H9 (cell line): ENCODE data around the gene RAP1GAP. TPM values are rescaled to one million over a fixed set of nuclear protein-coding genes. Genes with fewer than 3 reads are reported as not detected.
"Not testable (repeated sequence)": the region's sequence is repeated elsewhere in the genome, so short reads cannot be mapped to it uniquely, and the experiment has no call there.

ENCODE experiments used
- DNase-seq: peaks from one replicate; pipeline ENCODE4 v3.0.0-alpha.2; 2017
- H2AFZ ChIP-seq: one replicate; pipeline ENCODE4 v1.6.1; 2013; ENCODE audit warnings: mild to moderate bottlenecking, low read length, control low read depth, moderate library complexity
- H2AK5ac ChIP-seq: 2 replicates; pipeline ENCODE4 v1.6.1; 2013; ENCODE audit warnings: low read length, control low read depth, mixed read lengths; ENCODE audit not compliant: insufficient read length
- H2BK120ac ChIP-seq: one replicate; pipeline ENCODE4 v1.6.1; 2013; ENCODE audit warnings: low read depth, mild to moderate bottlenecking, low read length, control low read depth, inconsistent platforms; ENCODE audit not compliant: poor library complexity, severe bottlenecking
- H2BK12ac ChIP-seq: 2 replicates; pipeline ENCODE4 v1.6.1; 2013; ENCODE audit warnings: low read length, control low read depth, mixed read lengths, low read depth; ENCODE audit not compliant: insufficient read length
- H2BK15ac ChIP-seq: 2 replicates; pipeline ENCODE4 v1.6.1; 2013; ENCODE audit warnings: low read depth, low read length, control low read depth
- H2BK20ac ChIP-seq: one replicate; pipeline ENCODE4 v1.6.1; 2013; ENCODE audit warnings: low read depth, mild to moderate bottlenecking, low read length, control low read depth, inconsistent platforms; ENCODE audit not compliant: poor library complexity, severe bottlenecking
- H2BK5ac ChIP-seq: 2 replicates; pipeline ENCODE4 v1.6.1; 2013; ENCODE audit warnings: low read length, control low read depth, mixed read lengths; ENCODE audit not compliant: insufficient read length
- H3K14ac ChIP-seq: 2 replicates; pipeline ENCODE4 v1.6.1; 2013; ENCODE audit warnings: low read length, control low read depth; ENCODE audit not compliant: insufficient read depth
- H3K18ac ChIP-seq: 2 replicates; pipeline ENCODE4 v1.6.1; 2013; ENCODE audit warnings: low read depth, mild to moderate bottlenecking, mixed read lengths, low read length, control low read depth; ENCODE audit not compliant: insufficient read length
- H3K23ac ChIP-seq: 2 replicates; pipeline ENCODE4 v1.6.1; 2013; ENCODE audit warnings: low read length, control low read depth, mixed read lengths, low read depth; ENCODE audit not compliant: insufficient read length
- H3K23me2 ChIP-seq: 2 replicates; pipeline ENCODE4 v1.6.1; 2013; ENCODE audit warnings: low read depth, mild to moderate bottlenecking, mixed read lengths, low read length, control low read depth; ENCODE audit not compliant: insufficient read length, poor library complexity, severe bottlenecking
- H3K27ac ChIP-seq: 2 replicates; pipeline ENCODE4 v1.5.1; 2013; ENCODE audit warnings: low read length, control low read depth, mixed read lengths, low read depth; ENCODE audit not compliant: insufficient read length
- H3K27me3 ChIP-seq: 2 replicates; pipeline ENCODE4 v1.6.1; 2013; ENCODE audit warnings: low read length, control low read depth, inconsistent platforms; ENCODE audit not compliant: insufficient read depth
- H3K4ac ChIP-seq: 2 replicates; pipeline ENCODE4 v1.6.1; 2013; ENCODE audit warnings: low read depth, mild to moderate bottlenecking, control low read depth, inconsistent platforms, low read length, moderate library complexity
- H3K4me1 ChIP-seq: 2 replicates; pipeline ENCODE4 v1.6.1; 2013; ENCODE audit warnings: low read length, control low read depth, inconsistent platforms; ENCODE audit not compliant: insufficient read depth
- H3K4me2 ChIP-seq: 2 replicates; pipeline ENCODE4 v1.6.1; 2013; ENCODE audit warnings: low read length, control low read depth, mixed read lengths; ENCODE audit not compliant: insufficient read length, insufficient read depth
- H3K56ac ChIP-seq: 2 replicates; pipeline ENCODE4 v1.6.1; 2013; ENCODE audit warnings: low read depth, mild to moderate bottlenecking, mixed read lengths, low read length, control low read depth; ENCODE audit not compliant: insufficient read length
- H3K79me1 ChIP-seq: 2 replicates; pipeline ENCODE4 v1.6.1; 2013; ENCODE audit warnings: low read depth, mild to moderate bottlenecking, moderate library complexity, low read length, control low read depth, inconsistent platforms; ENCODE audit not compliant: insufficient read depth, poor library complexity, severe bottlenecking
- H3K79me2 ChIP-seq: 2 replicates; pipeline ENCODE4 v1.6.1; 2013; ENCODE audit warnings: low read length, control low read depth, inconsistent platforms; ENCODE audit not compliant: insufficient read depth
- H3K9ac ChIP-seq: 2 replicates; pipeline ENCODE4 v1.6.1; 2013; ENCODE audit warnings: low read length, control low read depth, mixed read lengths; ENCODE audit not compliant: insufficient read length; ENCODE audit errors: extremely low read depth
- H3K9me3 ChIP-seq: one replicate; pipeline ENCODE4 v1.6.1; 2013; ENCODE audit warnings: low read depth, low read length, inconsistent platforms; ENCODE audit not compliant: control insufficient read depth
- H3T11ph ChIP-seq: one replicate; pipeline ENCODE4 v1.6.1; 2013; ENCODE audit warnings: mild to moderate bottlenecking, low read length, control low read depth, inconsistent platforms
- H4K20me1 ChIP-seq: one replicate; pipeline ENCODE4 v1.6.1; 2013; ENCODE audit not compliant: control insufficient read depth, insufficient read length, insufficient read depth
- H4K5ac ChIP-seq: 2 replicates; pipeline ENCODE4 v1.6.1; 2013; ENCODE audit warnings: low read depth, mild to moderate bottlenecking, mixed read lengths, low read length, control low read depth; ENCODE audit not compliant: insufficient read length
- H4K8ac ChIP-seq: replicated peaks from 2 replicates; pipeline ENCODE4 v1.6.1; 2013; ENCODE audit warnings: low read length, control low read depth, mixed read lengths, low read depth; ENCODE audit not compliant: insufficient read length
- H4K91ac ChIP-seq: 2 replicates; pipeline ENCODE4 v1.6.1; 2013; ENCODE audit warnings: low read depth, mild to moderate bottlenecking, moderate library complexity, mixed read lengths, low read length, control low read depth; ENCODE audit not compliant: insufficient read length
- H3K27ac Mint-ChIP-seq, 3 experiments: 2 replicates in 2 of 3; 3 replicates in 1 of 3; pipeline ENCODE4 v1.8.0; 2020 to 2021; ENCODE audit warnings: mixed read lengths in 3 of 3, mild to moderate bottlenecking in 1 of 3, moderate library complexity in 1 of 3
- H3K27me3 Mint-ChIP-seq: 2 replicates; pipeline ENCODE4 v1.8.0; 2021; ENCODE audit warnings: low read depth, mild to moderate bottlenecking, moderate library complexity, mixed read lengths
- H3K36me3 Mint-ChIP-seq, 3 experiments: 2 replicates in 2 of 3; 3 replicates in 1 of 3; pipeline ENCODE4 v1.8.0; 2020 to 2021; ENCODE audit warnings: low read depth in 3 of 3, mixed read lengths in 3 of 3; ENCODE audit not compliant: insufficient read depth in 1 of 3
- H3K4me1 Mint-ChIP-seq, 2 experiments: 2 replicates each; pipeline ENCODE4 v1.8.0; 2020; ENCODE audit warnings: mixed read lengths in 2 of 2
- H3K4me3 Mint-ChIP-seq, 2 experiments: 2 replicates in 1 of 2; 3 replicates in 1 of 2; pipeline ENCODE4 v1.8.0; 2020 to 2021; ENCODE audit warnings: mild to moderate bottlenecking in 2 of 2, mixed read lengths in 2 of 2, moderate library complexity in 1 of 2
- H3K9me3 Mint-ChIP-seq, 2 experiments: 2 replicates in 1 of 2; 3 replicates in 1 of 2; pipeline ENCODE4 v1.8.0; 2020; ENCODE audit warnings: mild to moderate bottlenecking in 2 of 2, mixed read lengths in 2 of 2, moderate library complexity in 1 of 2
- WGBS: extraction: QIAGEN DNeasy Blood & Tissue Kit; methylation state at CpG from one replicate; pipeline ENCODE4 v1.1.7; 2013; ENCODE audit warnings: missing lambda C conversion rate, low lambda C conversion rate, mixed read lengths; ENCODE audit not compliant: insufficient read length; ENCODE audit errors: extremely low coverage; 5-methylcytosine and 5-hydroxymethylcytosine counted together
- total RNA-seq: library from RNA; stranded (reverse); gene quantifications from 2 replicates; pipeline ENCODE4 v1.2.1, GENCODE V29; 2021
- TF ChIP-seq, protein P1 (sequence below): fragments of 200-600 bp; sonication (generic); conservative IDR thresholded peaks from 3 replicates; pipeline ENCODE4 v1.8.0; 2021; ENCODE audit warnings: antibody characterized with exemption, mild to moderate bottlenecking

RAP1GAP gene
- total RNA-seq, 1 experiment from 2014 or later, result 7.9 TPM

DNA sequence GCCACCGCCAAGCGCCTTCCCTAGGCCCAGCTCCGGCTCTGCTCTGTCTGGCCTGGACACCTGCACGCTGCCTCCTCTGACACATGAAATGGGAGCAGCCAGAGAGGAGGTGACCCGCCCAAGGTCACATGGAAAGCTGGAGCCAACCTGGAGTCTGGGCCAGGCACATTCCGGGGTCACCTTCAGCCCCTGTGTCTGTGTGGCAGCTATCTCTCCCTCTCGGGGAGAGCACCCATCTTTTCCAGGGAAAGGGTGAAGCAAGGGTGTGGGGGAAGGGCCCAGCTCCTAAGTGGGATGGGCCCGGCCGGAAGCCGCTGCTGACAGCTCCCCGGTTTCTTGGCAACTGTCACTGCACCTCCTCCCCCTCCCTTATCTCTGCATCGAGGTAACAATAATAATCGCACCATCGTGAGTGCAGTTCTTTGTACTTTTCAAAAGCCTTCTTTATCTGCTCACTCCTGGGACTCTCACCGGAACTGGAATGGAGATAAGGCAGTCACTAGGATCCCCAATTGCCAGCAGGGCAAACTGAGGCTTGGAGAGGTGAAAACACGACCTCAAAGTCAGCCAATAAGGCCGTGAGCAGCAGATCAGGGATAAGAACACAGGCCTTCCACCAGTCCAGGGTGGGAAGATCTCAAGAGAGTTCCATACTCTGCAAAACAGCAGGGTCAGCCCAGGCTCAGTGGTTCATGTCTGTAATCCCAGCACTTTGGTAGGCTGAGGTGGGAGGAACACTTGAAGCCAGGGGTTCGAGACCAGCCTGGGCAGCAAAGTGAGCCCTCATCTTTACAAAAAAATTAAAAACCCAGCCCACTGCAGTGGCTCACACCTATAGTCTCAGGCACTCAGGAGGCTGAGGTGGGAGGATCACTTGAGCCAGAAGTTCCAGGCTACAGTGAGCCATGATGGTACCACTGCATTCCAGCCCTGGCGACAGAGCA is 36.9 kb downstream of the RAP1GAP start:
- H3K27me3 Mint-ChIP-seq, result no peaks in the 10 kb centered on the region; the same call in 1 of the 2 replicates
- Histone ChIP-seq H3K14ac (no peak overlapping the region), H2AFZ (no peak overlapping the region), H2BK120ac (no peak overlapping the region), H4K8ac (no peak overlapping the region), H3K18ac (no peak overlapping the region), H2AK5ac (no peak overlapping the region), H2BK15ac (no peak overlapping the region), H3K4me2 (no peak overlapping the region), H3T11ph (no peak overlapping the region), H2BK12ac (no peak overlapping the region), H3K23me2 (no peaks in the 10 kb centered on the region), H4K5ac (no peak overlapping the region), H3K27me3 (no peaks in the 10 kb centered on the region), H3K23ac (no peak overlapping the region), H3K27ac (no peak overlapping the region), H2BK5ac (no peak overlapping the region), H3K79me1 (no peaks in the 10 kb centered on the region), H2BK20ac (no peak overlapping the region), H3K79me2 (no peaks in the 10 kb centered on the region), H3K4me1 (peaks cover 3% of the 10 kb centered on the region; the same call in 1 of the 2 replicates), H3K4ac (no peak overlapping the region), H4K20me1 (no peaks in the 10 kb centered on the region), H3K56ac (no peak overlapping the region), H3K9me3 (no peaks in the 10 kb centered on the region), H4K91ac (no peak overlapping the region), H3K9ac (no peak overlapping the region)
- peak overlapping the region in 1 of 3 experiments; percentile 72; a peak in 1 of 7 replicates for H3K27ac Mint-ChIP-seq
- H3K36me3 Mint-ChIP-seq, result no peaks in the 10 kb centered on the region
- no peak for DNase-seq
- H3K4me1 Mint-ChIP-seq, result peaks cover 39 to 57% of the 10 kb centered on the region in 2 experiments
- no peak overlapping the region for H3K4me3 Mint-ChIP-seq
- H3K9me3 Mint-ChIP-seq, result no peaks in the 10 kb centered on the region; a peak in 2 of 5 replicates
- TF ChIP-seq, protein P1, sequence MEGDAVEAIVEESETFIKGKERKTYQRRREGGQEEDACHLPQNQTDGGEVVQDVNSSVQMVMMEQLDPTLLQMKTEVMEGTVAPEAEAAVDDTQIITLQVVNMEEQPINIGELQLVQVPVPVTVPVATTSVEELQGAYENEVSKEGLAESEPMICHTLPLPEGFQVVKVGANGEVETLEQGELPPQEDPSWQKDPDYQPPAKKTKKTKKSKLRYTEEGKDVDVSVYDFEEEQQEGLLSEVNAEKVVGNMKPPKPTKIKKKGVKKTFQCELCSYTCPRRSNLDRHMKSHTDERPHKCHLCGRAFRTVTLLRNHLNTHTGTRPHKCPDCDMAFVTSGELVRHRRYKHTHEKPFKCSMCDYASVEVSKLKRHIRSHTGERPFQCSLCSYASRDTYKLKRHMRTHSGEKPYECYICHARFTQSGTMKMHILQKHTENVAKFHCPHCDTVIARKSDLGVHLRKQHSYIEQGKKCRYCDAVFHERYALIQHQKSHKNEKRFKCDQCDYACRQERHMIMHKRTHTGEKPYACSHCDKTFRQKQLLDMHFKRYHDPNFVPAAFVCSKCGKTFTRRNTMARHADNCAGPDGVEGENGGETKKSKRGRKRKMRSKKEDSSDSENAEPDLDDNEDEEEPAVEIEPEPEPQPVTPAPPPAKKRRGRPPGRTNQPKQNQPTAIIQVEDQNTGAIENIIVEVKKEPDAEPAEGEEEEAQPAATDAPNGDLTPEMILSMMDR, result no peak
- WGBS, result no CpG with 5 or more reads among the region's 19 CpGs

DNA sequence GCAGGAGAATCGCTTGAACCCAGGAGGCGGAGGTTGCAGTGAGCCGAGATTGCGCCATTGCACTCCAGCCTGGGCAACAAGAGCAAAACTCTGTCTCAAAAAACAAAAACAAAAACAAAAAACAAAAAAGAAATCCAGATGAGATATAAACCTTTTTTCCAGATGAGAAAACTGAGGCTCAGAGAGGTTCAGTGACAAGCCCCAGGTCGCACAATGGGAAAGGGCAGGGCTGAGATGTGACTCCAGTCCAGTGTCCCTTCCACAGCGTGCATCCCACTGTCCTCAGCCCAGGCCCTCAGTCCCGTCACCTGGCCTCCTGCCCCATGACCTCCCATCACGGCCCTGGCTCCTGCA is 37.6 kb downstream of the RAP1GAP start:
- not testable (repeated sequence) for H2AK5ac ChIP-seq, H4K20me1 ChIP-seq, DNase-seq, H4K8ac ChIP-seq, H2BK5ac ChIP-seq, H3K9me3 ChIP-seq, H3K4ac ChIP-seq, H4K91ac ChIP-seq, H3K18ac ChIP-seq, H3K14ac ChIP-seq, H3K27me3 ChIP-seq, H3K23me2 ChIP-seq, H3K36me3 Mint-ChIP-seq, H4K5ac ChIP-seq, H3K27me3 Mint-ChIP-seq, H3K79me1 ChIP-seq, H2AFZ ChIP-seq, H3K23ac ChIP-seq, H2BK15ac ChIP-seq, H3K27ac Mint-ChIP-seq, H3K4me1 ChIP-seq, H2BK12ac ChIP-seq, H2BK120ac ChIP-seq, H3K56ac ChIP-seq, H3T11ph ChIP-seq, H3K9ac ChIP-seq, H3K79me2 ChIP-seq, H3K4me2 ChIP-seq, H3K27ac ChIP-seq, H2BK20ac ChIP-seq, H3K4me3 Mint-ChIP-seq, H3K9me3 Mint-ChIP-seq
- no CpG with 5 or more reads among the region's 8 CpGs for WGBS
- peaks cover 39 to 57% of the 10 kb centered on the region in 2 experiments for H3K4me1 Mint-ChIP-seq
